H9 (cell line): ENCODE measurements around the gene ZNF831. TPM values are rescaled to one million over a fixed set of nuclear protein-coding genes. Genes with fewer than 3 reads are reported as not detected.

Source experiments
- DNase-seq: peaks from one replicate; pipeline ENCODE4 v3.0.0-alpha.2; 2017
- H2AFZ ChIP-seq: one replicate; pipeline ENCODE4 v1.6.1; 2013; ENCODE audit warnings: mild to moderate bottlenecking, low read length, control low read depth, moderate library complexity
- H2AK5ac ChIP-seq: 2 replicates; pipeline ENCODE4 v1.6.1; 2013; ENCODE audit warnings: low read length, control low read depth, mixed read lengths; ENCODE audit not compliant: insufficient read length
- H2BK120ac ChIP-seq: one replicate; pipeline ENCODE4 v1.6.1; 2013; ENCODE audit warnings: low read depth, mild to moderate bottlenecking, low read length, control low read depth, inconsistent platforms; ENCODE audit not compliant: poor library complexity, severe bottlenecking
- H2BK12ac ChIP-seq: 2 replicates; pipeline ENCODE4 v1.6.1; 2013; ENCODE audit warnings: low read length, control low read depth, mixed read lengths, low read depth; ENCODE audit not compliant: insufficient read length
- H2BK15ac ChIP-seq: 2 replicates; pipeline ENCODE4 v1.6.1; 2013; ENCODE audit warnings: low read depth, low read length, control low read depth
- H2BK20ac ChIP-seq: one replicate; pipeline ENCODE4 v1.6.1; 2013; ENCODE audit warnings: low read depth, mild to moderate bottlenecking, low read length, control low read depth, inconsistent platforms; ENCODE audit not compliant: poor library complexity, severe bottlenecking
- H2BK5ac ChIP-seq: 2 replicates; pipeline ENCODE4 v1.6.1; 2013; ENCODE audit warnings: low read length, control low read depth, mixed read lengths; ENCODE audit not compliant: insufficient read length
- H3K14ac ChIP-seq: 2 replicates; pipeline ENCODE4 v1.6.1; 2013; ENCODE audit warnings: low read length, control low read depth; ENCODE audit not compliant: insufficient read depth
- H3K18ac ChIP-seq: 2 replicates; pipeline ENCODE4 v1.6.1; 2013; ENCODE audit warnings: low read depth, mild to moderate bottlenecking, mixed read lengths, low read length, control low read depth; ENCODE audit not compliant: insufficient read length
- H3K23ac ChIP-seq: 2 replicates; pipeline ENCODE4 v1.6.1; 2013; ENCODE audit warnings: low read length, control low read depth, mixed read lengths, low read depth; ENCODE audit not compliant: insufficient read length
- H3K23me2 ChIP-seq: 2 replicates; pipeline ENCODE4 v1.6.1; 2013; ENCODE audit warnings: low read depth, mild to moderate bottlenecking, mixed read lengths, low read length, control low read depth; ENCODE audit not compliant: insufficient read length, poor library complexity, severe bottlenecking
- H3K27ac ChIP-seq: 2 replicates; pipeline ENCODE4 v1.5.1; 2013; ENCODE audit warnings: low read length, control low read depth, mixed read lengths, low read depth; ENCODE audit not compliant: insufficient read length
- H3K27me3 ChIP-seq: 2 replicates; pipeline ENCODE4 v1.6.1; 2013; ENCODE audit warnings: low read length, control low read depth, inconsistent platforms; ENCODE audit not compliant: insufficient read depth
- H3K4ac ChIP-seq: 2 replicates; pipeline ENCODE4 v1.6.1; 2013; ENCODE audit warnings: low read depth, mild to moderate bottlenecking, control low read depth, inconsistent platforms, low read length, moderate library complexity
- H3K4me1 ChIP-seq: 2 replicates; pipeline ENCODE4 v1.6.1; 2013; ENCODE audit warnings: low read length, control low read depth, inconsistent platforms; ENCODE audit not compliant: insufficient read depth
- H3K4me2 ChIP-seq: 2 replicates; pipeline ENCODE4 v1.6.1; 2013; ENCODE audit warnings: low read length, control low read depth, mixed read lengths; ENCODE audit not compliant: insufficient read length, insufficient read depth
- H3K56ac ChIP-seq: 2 replicates; pipeline ENCODE4 v1.6.1; 2013; ENCODE audit warnings: low read depth, mild to moderate bottlenecking, mixed read lengths, low read length, control low read depth; ENCODE audit not compliant: insufficient read length
- H3K79me1 ChIP-seq: 2 replicates; pipeline ENCODE4 v1.6.1; 2013; ENCODE audit warnings: low read depth, mild to moderate bottlenecking, moderate library complexity, low read length, control low read depth, inconsistent platforms; ENCODE audit not compliant: insufficient read depth, poor library complexity, severe bottlenecking
- H3K79me2 ChIP-seq: 2 replicates; pipeline ENCODE4 v1.6.1; 2013; ENCODE audit warnings: low read length, control low read depth, inconsistent platforms; ENCODE audit not compliant: insufficient read depth
- H3K9ac ChIP-seq: 2 replicates; pipeline ENCODE4 v1.6.1; 2013; ENCODE audit warnings: low read length, control low read depth, mixed read lengths; ENCODE audit not compliant: insufficient read length; ENCODE audit errors: extremely low read depth
- H3K9me3 ChIP-seq: one replicate; pipeline ENCODE4 v1.6.1; 2013; ENCODE audit warnings: low read depth, low read length, inconsistent platforms; ENCODE audit not compliant: control insufficient read depth
- H3T11ph ChIP-seq: one replicate; pipeline ENCODE4 v1.6.1; 2013; ENCODE audit warnings: mild to moderate bottlenecking, low read length, control low read depth, inconsistent platforms
- H4K20me1 ChIP-seq: one replicate; pipeline ENCODE4 v1.6.1; 2013; ENCODE audit not compliant: control insufficient read depth, insufficient read length, insufficient read depth
- H4K5ac ChIP-seq: 2 replicates; pipeline ENCODE4 v1.6.1; 2013; ENCODE audit warnings: low read depth, mild to moderate bottlenecking, mixed read lengths, low read length, control low read depth; ENCODE audit not compliant: insufficient read length
- H4K8ac ChIP-seq: replicated peaks from 2 replicates; pipeline ENCODE4 v1.6.1; 2013; ENCODE audit warnings: low read length, control low read depth, mixed read lengths, low read depth; ENCODE audit not compliant: insufficient read length
- H4K91ac ChIP-seq: 2 replicates; pipeline ENCODE4 v1.6.1; 2013; ENCODE audit warnings: low read depth, mild to moderate bottlenecking, moderate library complexity, mixed read lengths, low read length, control low read depth; ENCODE audit not compliant: insufficient read length
- H3K27ac Mint-ChIP-seq, 3 experiments: 2 replicates in 2 of 3; 3 replicates in 1 of 3; pipeline ENCODE4 v1.8.0; 2020 to 2021; ENCODE audit warnings: mixed read lengths in 3 of 3, mild to moderate bottlenecking in 1 of 3, moderate library complexity in 1 of 3
- H3K27me3 Mint-ChIP-seq: 2 replicates; pipeline ENCODE4 v1.8.0; 2021; ENCODE audit warnings: low read depth, mild to moderate bottlenecking, moderate library complexity, mixed read lengths
- H3K36me3 Mint-ChIP-seq, 3 experiments: 2 replicates in 2 of 3; 3 replicates in 1 of 3; pipeline ENCODE4 v1.8.0; 2020 to 2021; ENCODE audit warnings: low read depth in 3 of 3, mixed read lengths in 3 of 3; ENCODE audit not compliant: insufficient read depth in 1 of 3
- H3K4me1 Mint-ChIP-seq, 2 experiments: 2 replicates each; pipeline ENCODE4 v1.8.0; 2020; ENCODE audit warnings: mixed read lengths in 2 of 2
- H3K4me3 Mint-ChIP-seq, 2 experiments: 2 replicates in 1 of 2; 3 replicates in 1 of 2; pipeline ENCODE4 v1.8.0; 2020 to 2021; ENCODE audit warnings: mild to moderate bottlenecking in 2 of 2, mixed read lengths in 2 of 2, moderate library complexity in 1 of 2
- H3K9me3 Mint-ChIP-seq, 2 experiments: 2 replicates in 1 of 2; 3 replicates in 1 of 2; pipeline ENCODE4 v1.8.0; 2020; ENCODE audit warnings: mild to moderate bottlenecking in 2 of 2, mixed read lengths in 2 of 2, moderate library complexity in 1 of 2
- CTCF ChIP-seq: fragments of 200-600 bp; sonication (generic); conservative IDR thresholded peaks from 3 replicates; pipeline ENCODE4 v1.8.0; 2021; ENCODE audit warnings: antibody characterized with exemption, mild to moderate bottlenecking
- WGBS: extraction: QIAGEN DNeasy Blood & Tissue Kit; methylation state at CpG from one replicate; pipeline ENCODE4 v1.1.7; 2013; ENCODE audit warnings: missing lambda C conversion rate, low lambda C conversion rate, mixed read lengths; ENCODE audit not compliant: insufficient read length; ENCODE audit errors: extremely low coverage; 5-methylcytosine and 5-hydroxymethylcytosine counted together
- total RNA-seq: library from RNA; stranded (reverse); gene quantifications from 2 replicates; pipeline ENCODE4 v1.2.1, GENCODE V29; 2021

Gene ZNF831
- total RNA-seq, 1 experiment from 2014 or later: not detected

GRCh38 chr20:59153832-59154231, 9.8 kb upstream of the ZNF831 start:
- Histone ChIP-seq H3K9me3 (no peaks in the 10 kb centered on the region), H3K56ac (no peak overlapping the region), H3K23me2 (no peaks in the 10 kb centered on the region), H3K79me2 (no peaks in the 10 kb centered on the region), H3K23ac (no peak overlapping the region), H3K4ac (no peak overlapping the region), H3K14ac (no peak overlapping the region), H2BK20ac (no peak overlapping the region), H3K18ac (no peak overlapping the region), H3K79me1 (no peaks in the 10 kb centered on the region), H2BK15ac (no peak overlapping the region), H3K27me3 (no peaks in the 10 kb centered on the region), H2AK5ac (no peak overlapping the region), H3K4me1 (no peaks in the 10 kb centered on the region; the same call in 1 of the 2 replicates), H3K4me2 (no peak overlapping the region), H4K8ac (no peak overlapping the region), H2AFZ (no peak overlapping the region), H3K27ac (no peak overlapping the region), H2BK12ac (no peak overlapping the region), H4K91ac (no peak overlapping the region), H2BK5ac (no peak overlapping the region), H3K9ac (no peak overlapping the region), H4K20me1 (no peaks in the 10 kb centered on the region), H4K5ac (no peak overlapping the region), H2BK120ac (no peak overlapping the region), H3T11ph (no peak overlapping the region)
- Mint-ChIP-seq H3K4me3 (no peak overlapping the region), H3K9me3 (no peaks in the 10 kb centered on the region), H3K27ac (no peak overlapping the region), H3K27me3 (peaks cover 15% of the 10 kb centered on the region), H3K4me1 (peaks cover 10 to 11% of the 10 kb centered on the region in 2 experiments), H3K36me3 (no peaks in the 10 kb centered on the region; a peak in 1 of 7 replicates)
- no peak for TF ChIP-seq CTCF
- DNase-seq: no peak
- WGBS: no CpG with 5 or more reads among the region's 2 CpGs
